ENCODE results near the gene TRAPPC2L.

- TF ChIP-seq CTCF (conservative IDR thresholded peaks at IDR 0.05) = no peak
- no peak for TF ChIP-seq EZH2 (IDR thresholded peaks at IDR 0.05; ENCODE audit: low read depth)
These were observed 49.1 kb upstream of the TRAPPC2L start for GRCh38 chr16:88807626-88808453.
